Activated CD4-positive, alpha-beta T cell treated with anti-CD3 and anti-CD28 coated beads, Interleukin-2, Interleukin-6, amounts not matched to agents 100 ng/mL and 50 ng/mL, durations not matched to agents 16 hours and 8 hours (primary cell): ENCODE results near the gene NDEL1.
"Not testable (repeated sequence)": the region's sequence is repeated elsewhere in the genome, so short reads cannot be mapped to it uniquely, and the experiment has no call there.

Experiments
- DNase-seq: peaks from one replicate; pipeline ENCODE4 v3.0.0-alpha.2; 2020

NDEL1 gene

GRCh38 chr17:8435245-8436168 lies at the start of gene NDEL1:
TSS of gene NDEL1 (plus strand) at chr17:8435884. CDS start at chr17:8444272, 8,388 bp downstream.
- peak; percentile 99 for DNase-seq

DNA sequence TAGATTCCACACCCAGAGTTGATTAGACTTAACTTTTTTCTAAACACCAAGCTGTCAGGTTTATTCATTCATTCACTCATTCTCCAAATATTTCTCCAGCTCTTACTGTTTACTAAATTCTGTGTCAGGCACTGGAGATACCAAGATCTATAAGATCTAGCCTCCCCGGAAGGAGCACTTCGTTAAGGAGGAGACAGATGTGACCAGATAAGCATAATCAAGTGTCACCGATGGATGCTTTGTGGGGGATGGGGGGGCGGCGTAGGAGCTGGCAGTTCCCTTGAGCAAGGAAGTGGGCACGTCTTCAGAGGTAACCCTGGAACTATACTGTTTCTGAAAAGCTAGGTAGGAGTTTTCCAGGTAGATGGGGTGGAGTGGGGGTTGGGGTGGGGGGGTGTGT lies 48.8 kb upstream of the NDEL1 start:
- DNase-seq = no peak

DNA sequence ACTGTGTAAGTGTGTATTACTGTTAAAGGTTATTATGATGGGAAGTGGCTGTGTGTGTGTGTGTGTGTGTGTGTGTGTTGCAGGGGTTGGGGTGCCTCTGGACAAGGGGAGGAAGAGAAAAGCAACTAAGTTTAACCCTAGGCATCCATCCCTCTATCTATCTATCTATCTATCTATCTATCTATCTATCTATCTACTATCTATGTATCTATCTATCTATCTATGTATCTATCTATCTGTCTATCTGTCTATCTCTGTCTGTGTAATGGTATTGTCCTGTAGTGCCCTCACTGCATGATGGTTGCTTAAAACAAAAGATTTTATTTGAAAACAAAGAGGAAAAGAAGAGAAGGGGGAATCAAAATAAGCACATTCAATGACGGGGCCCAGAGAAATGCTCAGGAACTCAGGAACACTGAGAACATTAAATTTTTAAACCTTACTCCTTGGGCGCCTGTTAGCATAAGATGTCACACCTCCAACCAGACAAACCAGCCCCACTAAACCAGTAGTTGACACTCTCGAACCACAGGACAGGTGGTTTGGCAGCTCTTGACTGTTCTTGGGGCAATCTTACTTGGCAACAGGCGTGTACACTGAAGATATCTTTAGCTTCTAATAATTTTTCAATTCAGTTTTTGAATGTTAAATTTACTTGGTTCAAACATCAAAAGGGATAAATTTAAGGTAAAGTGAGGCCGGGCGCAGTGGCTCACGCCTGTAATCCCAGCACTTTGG lies 47.6 kb upstream of the NDEL1 start:
- no peak for DNase-seq

- no peak for DNase-seq
Observed at GRCh38 chr17:8391711-8392110, 44.0 kb upstream of the NDEL1 start.

DNA sequence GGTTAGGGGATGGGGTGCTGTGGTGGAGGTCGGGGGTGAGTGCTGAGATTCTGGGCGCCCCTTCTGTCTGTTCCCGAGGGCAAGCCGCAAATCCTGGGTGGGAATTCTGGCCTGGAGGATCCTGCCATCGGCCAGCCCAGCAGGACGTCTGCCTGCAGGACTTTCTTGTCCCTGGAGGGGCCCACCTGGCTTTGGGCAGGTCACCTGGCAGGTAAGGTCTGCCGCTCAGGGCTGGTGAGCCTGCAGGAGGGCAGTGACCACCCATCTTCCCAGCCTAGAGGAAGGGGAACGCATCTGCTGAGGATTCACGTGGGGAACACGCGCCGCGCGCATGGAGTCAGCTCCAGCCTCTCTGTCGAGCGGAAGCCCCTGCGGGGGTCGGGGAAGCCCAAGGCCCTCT lies 43.4 kb upstream of the NDEL1 start:
- DNase-seq = no peak

DNA sequence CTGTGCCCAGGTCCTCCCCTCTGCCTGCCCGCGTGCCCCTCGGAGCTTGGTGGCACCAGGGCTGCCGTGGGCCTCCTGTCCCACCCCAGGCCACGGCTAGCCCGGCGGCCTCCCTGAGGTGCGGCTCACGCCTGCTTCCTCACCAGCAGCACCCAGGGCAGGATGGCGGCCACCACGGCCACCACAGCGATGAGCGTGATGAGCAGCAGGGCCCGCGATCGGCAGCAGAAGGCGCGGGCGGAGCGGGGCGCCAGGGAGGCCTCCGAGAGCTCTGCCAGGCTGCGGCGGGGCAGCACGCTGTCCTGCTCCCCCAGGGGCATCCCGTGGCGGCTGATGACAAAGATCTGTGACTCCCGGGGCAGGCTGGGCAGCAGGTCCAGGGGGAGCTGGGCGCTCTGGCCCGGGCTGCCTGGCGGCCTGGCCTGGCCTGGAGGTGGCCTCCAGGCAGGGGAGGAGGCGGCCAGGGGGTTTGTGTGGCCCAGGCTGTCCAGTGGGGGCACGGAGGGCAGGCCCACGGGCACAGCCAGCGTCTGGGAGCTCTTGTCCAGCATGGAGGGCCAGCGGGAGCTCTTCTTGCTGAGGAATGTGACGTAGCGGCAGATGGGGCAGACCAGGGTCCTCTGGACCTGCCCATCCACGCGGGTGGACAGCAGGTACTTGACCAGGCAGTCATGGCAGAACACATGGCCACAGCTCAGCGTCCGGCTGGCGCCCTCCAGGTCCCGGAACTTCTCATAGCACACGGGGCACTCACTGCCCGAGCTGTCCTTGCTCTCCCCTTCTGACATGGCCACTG lies 42.8 kb upstream of the NDEL1 start:
- DNase-seq = no peak

GRCh38 chr17:8393470-8394231 lies 42.0 kb upstream of the NDEL1 start:
- DNase-seq = peak; percentile 50

- DNase-seq = not testable (repeated sequence)
Observed at GRCh38 chr17:8394497-8394896, 41.2 kb upstream of the NDEL1 start.

GRCh38 chr17:8397636-8398035 lies 38.0 kb upstream of the NDEL1 start, which contains the start of gene RNF222:
TSS of gene RNF222 (minus strand) at chr17:8397827. CDS start at chr17:8393461, 4,366 bp downstream.
- DNase-seq = no peak

GRCh38 chr17:8398980-8399379 lies 36.7 kb upstream of the NDEL1 start:
- DNase-seq = no peak

DNA sequence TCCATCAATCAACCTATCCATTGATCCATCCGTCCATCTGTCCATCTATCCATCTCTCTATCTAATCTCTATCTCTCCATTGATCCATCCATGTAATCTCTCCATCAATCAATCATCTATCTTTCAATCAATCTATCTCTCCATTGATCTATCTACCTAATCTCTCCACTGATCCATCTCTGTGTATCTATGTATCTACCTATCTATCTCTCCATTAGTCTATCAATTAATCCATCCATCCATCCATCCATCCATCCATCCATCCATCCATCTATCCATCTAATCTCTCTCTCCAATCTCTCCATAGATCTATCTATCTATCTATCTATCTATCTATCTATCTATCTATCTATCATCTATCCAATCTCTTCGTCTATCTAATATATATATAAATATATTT lies 34.6 kb upstream of the NDEL1 start:
- DNase-seq = no peak

GRCh38 chr17:8402921-8403536 lies 32.7 kb upstream of the NDEL1 start:
- no peak for DNase-seq

GRCh38 chr17:8405499-8406016 lies 30.1 kb upstream of the NDEL1 start:
- DNase-seq = no peak

DNA sequence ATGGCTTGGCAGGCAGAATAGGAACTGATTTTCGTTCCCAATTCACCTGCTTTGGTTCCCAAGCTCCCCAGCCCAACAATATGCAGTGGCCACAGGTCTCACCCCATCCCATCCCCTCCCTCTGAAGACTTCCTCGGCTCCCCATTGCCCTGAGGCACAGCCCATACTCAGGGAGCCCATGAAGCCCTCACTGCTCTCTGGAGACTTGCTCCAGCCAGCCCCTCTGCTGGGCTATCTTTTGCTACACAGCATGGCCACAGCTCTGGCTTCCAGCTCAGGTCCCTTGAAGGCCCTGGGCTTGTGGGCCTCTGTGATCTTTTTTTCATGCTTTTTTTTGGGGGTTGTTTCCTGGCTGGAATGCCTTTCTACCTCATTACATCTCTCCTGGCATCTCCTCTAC lies 29.5 kb upstream of the NDEL1 start:
- no peak for DNase-seq

DNA sequence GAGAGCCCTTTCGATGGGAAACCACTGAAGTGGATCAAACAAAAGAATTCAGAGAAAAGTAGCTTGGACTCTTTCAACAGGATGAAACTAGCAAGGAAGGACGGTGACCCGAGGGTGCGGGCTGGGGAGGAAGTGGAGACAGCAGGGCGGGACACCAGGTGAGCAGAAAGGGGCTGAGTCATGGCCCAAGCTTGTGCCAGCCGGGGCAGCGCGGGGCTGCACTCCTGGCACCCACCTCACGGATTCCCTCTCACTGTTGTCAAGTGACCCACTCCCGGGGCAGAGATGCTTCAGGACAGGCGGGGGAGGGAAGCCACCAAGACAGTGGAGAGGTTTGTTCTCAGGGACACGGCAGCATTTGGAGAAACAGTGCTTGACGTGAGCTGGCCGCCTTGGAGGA lies 27.3 kb upstream of the NDEL1 start:
- DNase-seq = no peak

DNA sequence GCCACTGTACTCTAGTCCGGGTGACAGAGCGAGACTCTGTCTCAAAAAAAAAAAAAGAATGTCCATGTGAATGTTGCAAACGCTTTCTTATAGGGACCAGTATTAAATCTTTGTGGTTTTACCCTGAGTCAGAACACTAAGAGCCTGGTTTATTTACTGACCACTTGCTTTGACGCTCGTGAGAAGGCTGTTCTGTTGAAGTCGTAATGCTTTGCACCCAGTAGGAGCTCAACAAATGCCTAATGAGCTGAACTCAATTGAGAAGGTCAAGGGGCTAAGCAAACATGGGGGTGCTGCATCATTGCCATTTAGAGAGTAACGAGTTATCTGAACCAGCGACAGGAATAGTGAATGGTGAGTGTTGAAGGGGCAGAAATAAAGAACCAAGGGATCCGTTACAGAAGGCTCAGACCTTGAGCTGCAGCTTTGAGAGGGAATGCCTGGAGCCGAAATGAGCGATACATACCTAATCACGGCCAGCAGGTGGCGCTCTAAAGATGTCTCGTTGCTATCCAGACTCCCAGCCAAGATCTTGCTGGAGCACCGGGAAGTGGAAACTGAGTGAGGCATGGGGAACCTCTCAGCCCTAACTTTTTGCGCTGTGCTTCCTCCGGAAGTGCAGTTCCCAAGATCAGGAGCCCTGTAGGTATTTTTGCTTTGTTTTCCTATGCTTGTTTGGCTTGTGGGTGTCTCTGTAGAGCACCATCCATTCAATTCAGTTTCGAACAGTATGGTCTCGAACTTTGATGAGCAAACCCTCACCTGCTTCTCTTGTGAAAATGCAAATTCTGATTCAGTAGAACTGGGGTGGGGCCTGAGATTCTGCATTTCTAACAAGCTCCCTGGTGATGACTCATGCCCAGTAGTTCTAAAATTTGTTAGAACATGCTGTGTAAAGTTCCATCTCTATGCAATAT lies 25.5 kb upstream of the NDEL1 start:
- peak; percentile 83 for DNase-seq

- no peak for DNase-seq
Observed at GRCh38 chr17:8410883-8411238, 24.8 kb upstream of the NDEL1 start.

GRCh38 chr17:8412089-8412488 lies 23.6 kb upstream of the NDEL1 start:
- no peak for DNase-seq

DNA sequence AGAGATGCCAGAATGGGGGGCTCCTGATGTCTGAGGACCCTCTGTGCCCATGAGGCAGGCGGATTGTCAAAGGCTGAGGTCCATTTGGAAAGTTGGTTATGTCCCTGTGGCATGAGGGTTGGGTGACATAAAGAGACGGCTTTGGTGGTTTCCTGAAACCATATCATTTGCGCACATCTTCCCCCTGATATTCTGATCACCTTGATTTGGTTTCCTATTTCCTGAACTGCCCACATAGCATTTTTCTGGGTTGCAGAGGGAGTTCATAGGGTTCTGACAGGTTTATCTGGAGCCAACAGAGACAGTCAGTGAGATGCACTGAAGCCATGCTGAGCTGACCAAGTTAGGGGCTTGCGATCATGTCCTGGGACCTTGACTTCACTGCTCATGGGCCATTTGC lies 22.4 kb upstream of the NDEL1 start:
- no peak for DNase-seq

- DNase-seq = no peak
Observed at GRCh38 chr17:8413938-8414337, 21.7 kb upstream of the NDEL1 start.

DNA sequence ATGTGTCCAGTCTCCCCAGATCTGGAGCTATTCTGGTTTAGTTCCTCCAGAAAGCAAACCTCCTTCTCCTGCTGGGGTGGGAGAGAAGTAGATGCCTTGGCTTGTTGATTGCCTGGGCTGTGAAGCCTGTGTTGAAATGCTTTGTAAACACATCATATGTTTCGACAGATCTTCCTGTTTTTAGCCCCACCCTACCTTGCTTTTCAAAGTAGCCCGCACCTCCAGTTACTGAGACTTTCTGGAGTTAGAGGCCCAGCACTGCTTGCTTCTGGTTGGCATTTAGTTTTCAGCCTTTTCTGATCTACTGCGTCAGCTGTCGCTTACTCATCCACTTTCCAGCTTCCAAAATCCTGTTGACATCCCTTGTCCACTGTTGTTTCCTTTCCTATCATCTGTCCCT lies 17.9 kb upstream of the NDEL1 start:
- DNase-seq = no peak
